Hepatocyte (in vitro differentiated cells): Measurements from ENCODE around the gene ABCA9. TPM values are rescaled to one million over a fixed set of nuclear protein-coding genes. Genes with fewer than 3 reads are reported as not detected.

Experiments used
- DNase-seq: peaks from one replicate; pipeline ENCODE4 v3.0.0-alpha.2; 2016; ENCODE audit warnings: low spot score
- H2AFZ ChIP-seq: fragments of 200-600 bp; sonication (generic); 2 replicates; pipeline ENCODE4 v1.6.0; 2016; ENCODE audit warnings: antibody characterized with exemption, mild to moderate bottlenecking
- H3K27ac ChIP-seq: fragments of 200-600 bp; sonication (generic); 2 replicates; pipeline ENCODE4 v1.5.1; 2016; ENCODE audit warnings: mild to moderate bottlenecking
- H3K27me3 ChIP-seq: fragments of 200-600 bp; sonication (generic); 2 replicates; pipeline ENCODE4 v1.6.1; 2016
- H3K36me3 ChIP-seq: fragments of 200-600 bp; sonication (generic); replicated peaks from 2 replicates; pipeline ENCODE4 v1.5.1; 2016; ENCODE audit warnings: low read depth; ENCODE audit not compliant: insufficient read depth
- H3K4me1 ChIP-seq: fragments of 200-600 bp; sonication (generic); 2 replicates; pipeline ENCODE4 v1.5.1; 2016; ENCODE audit warnings: mild to moderate bottlenecking, moderate library complexity; ENCODE audit not compliant: insufficient read depth
- H3K4me2 ChIP-seq: fragments of 200-600 bp; sonication (generic); 2 replicates; pipeline ENCODE4 v1.6.0; 2016
- H3K4me3 ChIP-seq: fragments of 200-600 bp; sonication (generic); 2 replicates; pipeline ENCODE4 v1.5.1; 2016; ENCODE audit warnings: mild to moderate bottlenecking
- H3K79me2 ChIP-seq: fragments of 200-600 bp; sonication (generic); 2 replicates; pipeline ENCODE4 v1.6.0; 2017; ENCODE audit warnings: mild to moderate bottlenecking
- H3K9me2 ChIP-seq: fragments of 200-600 bp; sonication (generic); replicated peaks from 2 replicates; pipeline ENCODE4 v1.6.0; 2017; ENCODE audit warnings: mild to moderate bottlenecking; ENCODE audit not compliant: insufficient read depth
- H3K9me3 ChIP-seq: fragments of 200-600 bp; sonication (generic); 2 replicates; pipeline ENCODE4 v1.5.1; 2016; ENCODE audit warnings: low read depth, mild to moderate bottlenecking
- H4K20me1 ChIP-seq: fragments of 200-600 bp; sonication (generic); 2 replicates; pipeline ENCODE4 v1.6.0; 2016; ENCODE audit warnings: mild to moderate bottlenecking; ENCODE audit not compliant: insufficient read depth, poor library complexity, severe bottlenecking
- CTCF ChIP-seq: fragments of 200-600 bp; sonication (generic); IDR thresholded peaks from 2 replicates; pipeline ENCODE4 v1.5.1; 2016; ENCODE audit warnings: antibody characterized with exemption, mild to moderate bottlenecking; ENCODE audit not compliant: poor library complexity
- EZH2 ChIP-seq: fragments of 200-600 bp; sonication (generic); IDR thresholded peaks from 2 replicates; pipeline ENCODE4 v1.6.1; 2016; ENCODE audit warnings: antibody characterized with exemption, mild to moderate bottlenecking, borderline replicate concordance
- EZH2phosphoT487 ChIP-seq: fragments of 200-600 bp; sonication (generic); IDR thresholded peaks from one replicate; pipeline ENCODE4 v1.6.1; 2018; ENCODE audit warnings: antibody characterized with exemption, mild to moderate bottlenecking, low read depth, moderate library complexity; ENCODE audit not compliant: unreplicated experiment, severe bottlenecking
- WGBS: methylation state at CpG from one replicate; pipeline ENCODE4 v1.1.6; 2016; ENCODE audit warnings: low lambda C conversion rate; ENCODE audit errors: missing lambda C conversion rate; 5-methylcytosine and 5-hydroxymethylcytosine counted together
- polyA plus RNA-seq: library from polyadenylated mRNA; unstranded; fragments of >200 nt; fragmentation: Nextera tagmentation; extraction: Ambion mirVana; gene quantifications from 2 replicates; pipeline ENCODE4 v1.2.1, GENCODE V29; 2016
- total RNA-seq: library from RNA; depleted of rRNA; stranded (reverse); fragments of >200 nt; gene quantifications from 2 replicates; pipeline ENCODE4 v1.2.3, GENCODE V29; 2014

The ABCA9 gene
- total and polyA plus RNA-seq, 2 experiments from 2014 or later = 0.34 to 0.60 TPM

- DNase-seq = peak; percentile 7
- H3K36me3 ChIP-seq = no peaks in the 10 kb centered on the region
- WGBS = 69% methylated on average over 5 of the region's 5 CpGs
Measured at GRCh38 chr17:69042308-69042707, 18.4 kb downstream of the ABCA9 start.

GRCh38 chr17:69031839-69032238 is 28.9 kb downstream of the ABCA9 start:
- 86% methylated on average over 3 of the region's 3 CpGs for WGBS
- DNase-seq = peak; percentile 14

More at GRCh38 chr17:69042308-69042707, 18.4 kb downstream of the ABCA9 start:
- Histone ChIP-seq H3K4me3 (no peak overlapping the region), H3K79me2 (no peaks in the 10 kb centered on the region), H3K27me3 (no peaks in the 10 kb centered on the region), H3K4me1 (peaks cover 6% of the 10 kb centered on the region), H3K9me3 (no peaks in the 10 kb centered on the region), H3K9me2 (no peaks in the 10 kb centered on the region), H2AFZ (no peak overlapping the region), H4K20me1 (no peaks in the 10 kb centered on the region), H3K27ac (peak overlapping the region; percentile 30), H3K4me2 (peak overlapping the region; percentile 38)
- no peak for TF ChIP-seq EZH2

GRCh38 chr17:69030169-69030568 is 30.6 kb downstream of the ABCA9 start:
- Histone ChIP-seq H3K79me2 (no peaks in the 10 kb centered on the region), H3K9me2 (no peaks in the 10 kb centered on the region), H3K27ac (no peak overlapping the region), H2AFZ (no peak overlapping the region), H3K27me3 (no peaks in the 10 kb centered on the region), H3K4me2 (no peak overlapping the region), H3K36me3 (no peaks in the 10 kb centered on the region), H3K4me3 (no peak overlapping the region), H4K20me1 (no peaks in the 10 kb centered on the region), H3K4me1 (no peaks in the 10 kb centered on the region), H3K9me3 (no peaks in the 10 kb centered on the region)
- DNase-seq = no peak
- no peak for TF ChIP-seq CTCF
- no peak for TF ChIP-seq EZH2
- TF ChIP-seq EZH2phosphoT487 = no peak
- WGBS = 96% methylated on average over 1 of the region's 1 CpG

More at GRCh38 chr17:69031839-69032238, 28.9 kb downstream of the ABCA9 start:
- Histone ChIP-seq H4K20me1 (no peaks in the 10 kb centered on the region), H3K4me2 (no peak overlapping the region), H3K27me3 (no peaks in the 10 kb centered on the region), H3K4me1 (no peaks in the 10 kb centered on the region), H3K4me3 (no peak overlapping the region), H2AFZ (no peak overlapping the region), H3K9me3 (no peaks in the 10 kb centered on the region), H3K9me2 (no peaks in the 10 kb centered on the region), H3K27ac (no peak overlapping the region), H3K79me2 (no peaks in the 10 kb centered on the region), H3K36me3 (no peaks in the 10 kb centered on the region)
- TF ChIP-seq CTCF (no peak), EZH2phosphoT487 (no peak), EZH2 (no peak)

GRCh38 chr17:69018687-69019086 is 42.0 kb downstream of the ABCA9 start:
- H3K27me3 ChIP-seq = no peaks in the 10 kb centered on the region
- no peaks in the 10 kb centered on the region for H3K79me2 ChIP-seq
- no peaks in the 10 kb centered on the region for H3K4me1 ChIP-seq
- DNase-seq = no peak
- no peak for TF ChIP-seq EZH2
- no peak for TF ChIP-seq CTCF
- no peak for TF ChIP-seq EZH2phosphoT487
- H3K4me3 ChIP-seq = no peak overlapping the region
- H3K4me2 ChIP-seq = no peak overlapping the region
- H3K27ac ChIP-seq = no peak overlapping the region
- H3K36me3 ChIP-seq = no peaks in the 10 kb centered on the region
- H4K20me1 ChIP-seq = no peaks in the 10 kb centered on the region
- H3K9me2 ChIP-seq = no peaks in the 10 kb centered on the region
- WGBS = 91% methylated on average over 1 of the region's 1 CpG
- H3K9me3 ChIP-seq = no peaks in the 10 kb centered on the region
- H2AFZ ChIP-seq = no peak overlapping the region
